ENCODE data around the gene DPH6.
"Not testable (repeated sequence)": the region's sequence is repeated elsewhere in the genome, so short reads cannot be mapped to it uniquely, and the experiment has no call there.

Gene DPH6

GRCh38 chr15:35431281-35431680 lies 114.7 kb downstream of the DPH6 start:
- no peak for DNase-seq

- DNase-seq: no peak
Observed at GRCh38 chr15:35430301-35430700, 115.7 kb downstream of the DPH6 start.

GRCh38 chr15:35427496-35427895 lies 118.5 kb downstream of the DPH6 start:
- DNase-seq: no peak

- DNase-seq: no peak
Observed at GRCh38 chr15:35427091-35427490, 118.9 kb downstream of the DPH6 start.

GRCh38 chr15:35410775-35411174 lies 135.2 kb downstream of the DPH6 start:
- no peak for DNase-seq

GRCh38 chr15:35399901-35400300 lies 146.1 kb downstream of the DPH6 start:
- DNase-seq: no peak

GRCh38 chr15:35397027-35397426 lies 148.9 kb downstream of the DPH6 start:
- no peak for DNase-seq

GRCh38 chr15:35394416-35394815 lies 151.5 kb downstream of the DPH6 start:
- no peak for DNase-seq

- no peak for DNase-seq
Observed at GRCh38 chr15:35393398-35393797, 152.6 kb downstream of the DPH6 start.

GRCh38 chr15:35391408-35391984 lies 154.5 kb downstream of the DPH6 start:
- not testable (repeated sequence) for DNase-seq

- DNase-seq: no peak
Observed at GRCh38 chr15:35383506-35383905, 162.5 kb downstream of the DPH6 start.

GRCh38 chr15:35381328-35381727 lies 164.6 kb downstream of the DPH6 start:
- DNase-seq: no peak

GRCh38 chr15:35379972-35380371 lies 166.0 kb downstream of the DPH6 start:
- no peak for DNase-seq

- DNase-seq: not testable (repeated sequence)
Observed at GRCh38 chr15:35378454-35378853, 167.5 kb downstream of the DPH6 start.

- no peak for DNase-seq
Observed at GRCh38 chr15:35376707-35377106, 169.3 kb downstream of the DPH6 start.

GRCh38 chr15:35374661-35375060 lies 171.3 kb downstream of the DPH6 start:
- no peak for DNase-seq

GRCh38 chr15:35362195-35362829 lies 183.7 kb downstream of the DPH6 start:
- DNase-seq: no peak

GRCh38 chr15:35358824-35359223 lies 187.1 kb downstream of the DPH6 start:
- no peak for DNase-seq

- DNase-seq: no peak
Observed at GRCh38 chr15:35351059-35351458, 194.9 kb downstream of the DPH6 start.

- no peak for DNase-seq
Observed at GRCh38 chr15:35349916-35350315, 196.0 kb downstream of the DPH6 start.

- no peak for DNase-seq
Observed at GRCh38 chr15:35330916-35331315, 215.0 kb downstream of the DPH6 start.

GRCh38 chr15:35330048-35330695 lies 215.8 kb downstream of the DPH6 start:
- DNase-seq: no peak

GRCh38 chr15:35329521-35329961 lies 216.4 kb downstream of the DPH6 start:
- no peak for DNase-seq

GRCh38 chr15:35328836-35329235 lies 217.1 kb downstream of the DPH6 start:
- DNase-seq: not testable (repeated sequence)

All from NCI-H1092 treated with DMSO at 0.1 percent for 48 hours (cell line).